Stimulated activated CD8-positive, alpha-beta memory T cell treated with anti-CD3 and anti-CD28 coated beads, Interleukin-15, amount 100 ng/mL, for 4 hours (primary cell): Measurements from ENCODE around the gene PGM2.
A peak's percentile ranks its signal among the peaks of the same experiment; 100 is the strongest.

Experiments used
- DNase-seq, 2 donors: peaks; one replicate each; pipeline ENCODE4 v3.0.0-alpha.2; 2020; ENCODE audit warnings: low read depth in 2 of 2

Gene PGM2

GRCh38 chr4:37862961-37863360 is 36.5 kb downstream of the PGM2 start:
- no peak for DNase-seq

- no peak for DNase-seq
These were observed 38.3 kb downstream of the PGM2 start for GRCh38 chr4:37864786-37865185.

- DNase-seq = no peak
These were observed 39.0 kb downstream of the PGM2 start for GRCh38 chr4:37865450-37865849.

GRCh38 chr4:37867102-37867501 is 40.6 kb downstream of the PGM2 start:
- DNase-seq = no peak

- no peak for DNase-seq
These were observed 41.8 kb downstream of the PGM2 start for GRCh38 chr4:37868238-37868637.

GRCh38 chr4:37872310-37872988 is 46.0 kb downstream of the PGM2 start:
- DNase-seq = no peak

- DNase-seq = no peak
These were observed 46.9 kb downstream of the PGM2 start for GRCh38 chr4:37873386-37873785.

- DNase-seq = no peak
These were observed 49.7 kb downstream of the PGM2 start for GRCh38 chr4:37876156-37876555.

GRCh38 chr4:37879365-37879764 is 52.9 kb downstream of the PGM2 start:
- DNase-seq = no peak

GRCh38 chr4:37881811-37882210 is 55.3 kb downstream of the PGM2 start:
- no peak for DNase-seq

- no peak for DNase-seq
These were observed 56.3 kb downstream of the PGM2 start for GRCh38 chr4:37882665-37883296.

- no peak for DNase-seq
These were observed 58.5 kb downstream of the PGM2 start for GRCh38 chr4:37884855-37885487.

GRCh38 chr4:37885496-37885895 is 59.0 kb downstream of the PGM2 start:
- no peak for DNase-seq

GRCh38 chr4:37889849-37890800 is 63.6 kb downstream of the PGM2 start:
- DNase-seq = peak; percentile 7

GRCh38 chr4:37890801-37891259 is 64.3 kb downstream of the PGM2 start, which contains the start of gene TBC1D1:
TBC1D1 (plus strand) TSS chr4:37891084; CDS start chr4:37902096, 11,012 bp downstream.
- peak in 1 of 2 donors; percentile 5 for DNase-seq

- DNase-seq = peak; percentile 54 to 55
These were observed 65.0 kb downstream of the PGM2 start for GRCh38 chr4:37891260-37892159.

GRCh38 chr4:37892641-37893040 is 66.2 kb downstream of the PGM2 start:
- DNase-seq = peak; percentile 3 to 33

GRCh38 chr4:37893164-37893563 is 66.7 kb downstream of the PGM2 start:
- no peak for DNase-seq

- DNase-seq = no peak
These were observed 68.8 kb downstream of the PGM2 start for GRCh38 chr4:37895271-37895670.

- no peak for DNase-seq
These were observed 69.8 kb downstream of the PGM2 start for GRCh38 chr4:37896206-37896860.
